ENCODE measurements around the gene SFXN3.

DNA sequence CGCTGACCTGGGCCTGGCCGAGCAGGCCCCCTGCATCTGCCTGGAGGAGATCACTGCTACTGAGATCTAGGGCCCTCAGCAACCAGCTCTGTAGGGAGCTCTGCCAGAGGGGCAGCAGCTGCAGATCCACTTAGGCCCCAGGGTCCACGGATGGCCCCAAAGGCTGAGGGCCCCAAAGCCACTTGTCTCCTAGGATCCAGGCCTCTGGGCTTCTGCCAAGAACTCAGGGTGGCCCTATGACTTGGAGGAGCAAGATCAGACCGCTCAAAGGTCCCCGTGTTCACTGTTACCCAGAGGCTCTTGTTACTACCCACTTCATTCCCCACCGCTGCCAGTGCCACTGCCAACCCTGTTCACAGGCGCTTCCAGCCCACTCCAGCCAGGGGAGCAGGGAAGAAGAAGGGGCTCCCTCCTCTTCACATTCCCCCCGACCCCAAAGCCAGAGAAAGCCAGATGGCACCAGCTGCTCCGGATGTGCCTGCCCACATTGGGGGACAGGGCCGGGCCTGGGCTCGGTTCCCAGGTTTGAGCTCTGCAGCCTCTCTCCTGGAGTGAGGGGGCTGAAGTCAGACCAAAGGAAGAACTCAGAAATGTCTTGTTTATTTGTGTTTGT is 23.8 kb upstream of the SFXN3 start:
- TF ChIP-seq, protein P1, sequence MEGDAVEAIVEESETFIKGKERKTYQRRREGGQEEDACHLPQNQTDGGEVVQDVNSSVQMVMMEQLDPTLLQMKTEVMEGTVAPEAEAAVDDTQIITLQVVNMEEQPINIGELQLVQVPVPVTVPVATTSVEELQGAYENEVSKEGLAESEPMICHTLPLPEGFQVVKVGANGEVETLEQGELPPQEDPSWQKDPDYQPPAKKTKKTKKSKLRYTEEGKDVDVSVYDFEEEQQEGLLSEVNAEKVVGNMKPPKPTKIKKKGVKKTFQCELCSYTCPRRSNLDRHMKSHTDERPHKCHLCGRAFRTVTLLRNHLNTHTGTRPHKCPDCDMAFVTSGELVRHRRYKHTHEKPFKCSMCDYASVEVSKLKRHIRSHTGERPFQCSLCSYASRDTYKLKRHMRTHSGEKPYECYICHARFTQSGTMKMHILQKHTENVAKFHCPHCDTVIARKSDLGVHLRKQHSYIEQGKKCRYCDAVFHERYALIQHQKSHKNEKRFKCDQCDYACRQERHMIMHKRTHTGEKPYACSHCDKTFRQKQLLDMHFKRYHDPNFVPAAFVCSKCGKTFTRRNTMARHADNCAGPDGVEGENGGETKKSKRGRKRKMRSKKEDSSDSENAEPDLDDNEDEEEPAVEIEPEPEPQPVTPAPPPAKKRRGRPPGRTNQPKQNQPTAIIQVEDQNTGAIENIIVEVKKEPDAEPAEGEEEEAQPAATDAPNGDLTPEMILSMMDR (IDR thresholded peaks at IDR 0.05; ENCODE audit: poor library complexity) = no peak
- no peak for TF ChIP-seq EZH2phosphoT487 (IDR thresholded peaks at IDR 0.05; ENCODE audit: low read depth, severe bottlenecking, unreplicated experiment)
